GM06990 (cell line): ENCODE results near the gene ZFAND6.

ENCODE experiments used
- DNase-seq: peaks from one replicate; pipeline ENCODE4 v3.0.0-alpha.2; 2011; ENCODE audit not compliant: insufficient read length; ENCODE audit errors: extremely low read depth
- H3K27me3 ChIP-seq: replicated peaks from 2 replicates; pipeline ENCODE4 v1.6.0; 2011; ENCODE audit warnings: low read length; ENCODE audit not compliant: control insufficient read depth, insufficient read depth
- H3K36me3 ChIP-seq: 2 replicates; pipeline ENCODE4 v1.5.1; 2011; ENCODE audit warnings: low read length; ENCODE audit not compliant: control insufficient read depth, insufficient read depth
- H3K4me3 ChIP-seq: replicated peaks from 2 replicates; pipeline ENCODE4 v1.5.1; 2011; ENCODE audit warnings: low read depth, mild to moderate bottlenecking, control low read depth, low read length
- CTCF ChIP-seq: IDR thresholded peaks from 2 replicates; pipeline ENCODE4 v1.5.1; 2011; ENCODE audit warnings: low read length, control low read depth, mild to moderate bottlenecking, inconsistent platforms; ENCODE audit not compliant: insufficient read depth, poor library complexity, severe bottlenecking

The ZFAND6 gene

GRCh38 chr15:80140909-80141308, 81.4 kb downstream of the ZFAND6 start:
- Histone ChIP-seq H3K36me3 (no peaks in the 10 kb centered on the region; the same call in none of the 2 replicates), H3K4me3 (no peak overlapping the region), H3K27me3 (no peaks in the 10 kb centered on the region)
- DNase-seq: no peak
- no peak for TF ChIP-seq CTCF

- no peak for TF ChIP-seq CTCF
- no peak for DNase-seq
- Histone ChIP-seq H3K36me3 (no peaks in the 10 kb centered on the region; the same call in 1 of the 2 replicates), H3K27me3 (no peaks in the 10 kb centered on the region), H3K4me3 (no peak overlapping the region)
Measured at GRCh38 chr15:80141916-80142598, 82.6 kb downstream of the ZFAND6 start.

GRCh38 chr15:80142646-80143045, 83.2 kb downstream of the ZFAND6 start:
- TF ChIP-seq CTCF: no peak
- no peak for DNase-seq

GRCh38 chr15:80151148-80151547, 91.7 kb downstream of the ZFAND6 start:
- Histone ChIP-seq H3K4me3 (no peak overlapping the region), H3K27me3 (no peaks in the 10 kb centered on the region), H3K36me3 (no peaks in the 10 kb centered on the region)
- TF ChIP-seq CTCF: no peak
- no peak for DNase-seq

More at GRCh38 chr15:80142646-80143045, 83.2 kb downstream of the ZFAND6 start:
- no peaks in the 10 kb centered on the region for H3K27me3 ChIP-seq
- no peaks in the 10 kb centered on the region for H3K36me3 ChIP-seq
- no peak overlapping the region for H3K4me3 ChIP-seq

- no peak for TF ChIP-seq CTCF
- H3K4me3 ChIP-seq: no peak overlapping the region
- H3K36me3 ChIP-seq: no peaks in the 10 kb centered on the region
- DNase-seq: no peak
- no peaks in the 10 kb centered on the region for H3K27me3 ChIP-seq
Measured at GRCh38 chr15:80151576-80151975, 92.1 kb downstream of the ZFAND6 start.
